PC-9 (cell line): Measurements from ENCODE around the gene LRFN5. TPM values are rescaled to one million over a fixed set of nuclear protein-coding genes. Genes with fewer than 3 reads are reported as not detected.
"Not testable (repeated sequence)": the region's sequence is repeated elsewhere in the genome, so short reads cannot be mapped to it uniquely, and the experiment has no call there.

Experiments
- BruUV-seq: library from RNA; stranded (reverse); fragments of 400-500 nt; replicated peaks from 2 replicates; lab custom pipeline; 2021; lab: Mats Ljungman, UMichigan
- CTCF ChIA-PET: fragments of 300-600 bp; sonication (Branson Sonifier 250); formaldehyde crosslinking; loops from one replicate; lab custom pipeline; 2022; ENCODE audit warnings: antibody characterized with exemption; lab: Charles Lee
- POLR2A ChIA-PET: fragments of 300-600 bp; sonication (Branson Sonifier 250); formaldehyde crosslinking; loops from one replicate; lab custom pipeline; 2022; ENCODE audit warnings: antibody characterized with exemption; ENCODE audit not compliant: unreplicated experiment; lab: Charles Lee
- DNase-seq, 2 experiments: peaks; one replicate each; pipeline versions ENCODE4 v3.0.0 to v3.0.0-alpha.2; 2015 to 2022; ENCODE audit warnings: mixed read lengths in 1 of 2
- H2AFZ ChIP-seq: fragments of 200-600 bp; sonication (generic); 2 replicates; pipeline ENCODE4 v1.8.1; 2017; ENCODE audit warnings: antibody characterized with exemption
- H3F3A ChIP-seq: fragments of 200-600 bp; sonication (generic); 2 replicates; pipeline ENCODE4 v1.8.1; 2017; ENCODE audit warnings: antibody characterized with exemption, mild to moderate bottlenecking, low read depth; ENCODE audit not compliant: insufficient read depth
- H3K27ac ChIP-seq: fragments of 200-600 bp; sonication (generic); 2 replicates; pipeline ENCODE4 v1.6.1; 2016; ENCODE audit warnings: mixed run types
- H3K27me3 ChIP-seq: fragments of 200-600 bp; sonication (generic); 2 replicates; pipeline ENCODE4 v1.6.1; 2016; ENCODE audit warnings: low read depth, mixed run types; ENCODE audit not compliant: insufficient read depth
- H3K36me3 ChIP-seq: fragments of 200-600 bp; sonication (generic); 2 replicates; pipeline ENCODE4 v1.6.1; 2016; ENCODE audit warnings: low read depth, mixed run types
- H3K4me1 ChIP-seq: fragments of 200-600 bp; sonication (generic); replicated peaks from 2 replicates; pipeline ENCODE4 v1.6.1; 2016; ENCODE audit warnings: mixed run types; ENCODE audit not compliant: insufficient read depth
- H3K4me2 ChIP-seq: fragments of 200-600 bp; sonication (generic); 2 replicates; pipeline ENCODE4 v1.6.1; 2017; ENCODE audit warnings: mixed run types
- H3K4me3 ChIP-seq: fragments of 200-600 bp; sonication (generic); 2 replicates; pipeline ENCODE4 v1.6.1; 2016; ENCODE audit warnings: mixed run types
- H3K79me2 ChIP-seq: fragments of 200-600 bp; sonication (generic); 2 replicates; pipeline ENCODE4 v1.6.1; 2017; ENCODE audit warnings: low read depth, mixed run types
- H3K9me2 ChIP-seq: fragments of 200-600 bp; sonication (generic); 2 replicates; pipeline ENCODE4 v1.8.1; 2017; ENCODE audit warnings: mild to moderate bottlenecking; ENCODE audit not compliant: insufficient read depth
- H3K9me3 ChIP-seq: fragments of 200-600 bp; sonication (generic); 2 replicates; pipeline ENCODE4 v1.8.1; 2016; ENCODE audit warnings: low read depth; ENCODE audit not compliant: insufficient read depth
- H4K20me1 ChIP-seq: fragments of 200-600 bp; sonication (generic); 2 replicates; pipeline ENCODE4 v1.8.1; 2017; ENCODE audit not compliant: insufficient read depth
- EZH2 ChIP-seq: fragments of 200-600 bp; sonication (generic); IDR thresholded peaks from 2 replicates; pipeline ENCODE4 v1.8.0; 2017; ENCODE audit warnings: antibody characterized with exemption, low read depth
- intact Hi-C: fragments of 100-400 bp; cut with micrococcal nuclease; formaldehyde crosslinking; loops from one replicate; pipeline ENCODE4 v1.10.0; 2022; ENCODE audit not compliant: unreplicated experiment
- total RNA-seq: library from RNA; stranded (reverse); gene quantifications from 2 replicates; pipeline ENCODE4 v1.2.3, GENCODE V29; 2021
- TF ChIP-seq, protein P1 (sequence below): fragments of 200-600 bp; sonication (generic); conservative IDR thresholded peaks from 2 replicates; pipeline ENCODE4 v1.6.1; 2017; ENCODE audit warnings: mixed run types, antibody characterized with exemption, mild to moderate bottlenecking, moderate library complexity

Gene LRFN5
- total RNA-seq, 1 experiment from 2014 or later, result not detected

DNA sequence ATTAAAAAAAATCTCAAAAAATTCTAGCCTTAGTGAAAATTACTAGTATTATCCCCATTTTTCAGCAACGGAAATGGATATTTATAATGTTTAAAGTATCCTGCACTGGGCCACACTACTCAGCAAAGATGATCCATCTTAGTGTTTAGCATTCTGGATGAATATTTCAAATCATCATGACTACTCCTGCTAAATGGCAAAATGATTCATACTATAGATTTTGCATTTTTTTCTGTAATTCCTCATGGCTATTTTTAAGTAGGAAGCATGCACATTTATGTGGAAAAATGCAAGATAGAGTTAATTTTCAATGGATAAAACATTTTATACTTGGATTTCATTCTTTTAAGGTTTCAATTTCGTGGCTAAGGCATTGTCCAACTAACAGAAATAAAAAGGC is 59.6 kb downstream of the LRFN5 start:
- H3K4me2 ChIP-seq, result no peak overlapping the region
- CTCF ChIA-PET, result no interaction called here
- no peak overlapping the region for H3K4me3 ChIP-seq
- POLR2A ChIA-PET, result no interaction called here
- H4K20me1 ChIP-seq, result no peaks in the 10 kb centered on the region
- no peaks in the 10 kb centered on the region for H3K9me2 ChIP-seq
- H3K79me2 ChIP-seq, result no peaks in the 10 kb centered on the region
- intact Hi-C loops, result no loop called here
- H3K9me3 ChIP-seq, result no peaks in the 10 kb centered on the region
- no peak overlapping the region for H3K27ac ChIP-seq
- H3F3A ChIP-seq, result no peaks in the 10 kb centered on the region
- no peaks in the 10 kb centered on the region for H3K27me3 ChIP-seq
- H3K4me1 ChIP-seq, result no peaks in the 10 kb centered on the region
- H2AFZ ChIP-seq, result no peak overlapping the region
- BruUV-seq, result no TSS peak
- no peaks in the 10 kb centered on the region for H3K36me3 ChIP-seq
- no peak for DNase-seq
- TF ChIP-seq, protein P1, sequence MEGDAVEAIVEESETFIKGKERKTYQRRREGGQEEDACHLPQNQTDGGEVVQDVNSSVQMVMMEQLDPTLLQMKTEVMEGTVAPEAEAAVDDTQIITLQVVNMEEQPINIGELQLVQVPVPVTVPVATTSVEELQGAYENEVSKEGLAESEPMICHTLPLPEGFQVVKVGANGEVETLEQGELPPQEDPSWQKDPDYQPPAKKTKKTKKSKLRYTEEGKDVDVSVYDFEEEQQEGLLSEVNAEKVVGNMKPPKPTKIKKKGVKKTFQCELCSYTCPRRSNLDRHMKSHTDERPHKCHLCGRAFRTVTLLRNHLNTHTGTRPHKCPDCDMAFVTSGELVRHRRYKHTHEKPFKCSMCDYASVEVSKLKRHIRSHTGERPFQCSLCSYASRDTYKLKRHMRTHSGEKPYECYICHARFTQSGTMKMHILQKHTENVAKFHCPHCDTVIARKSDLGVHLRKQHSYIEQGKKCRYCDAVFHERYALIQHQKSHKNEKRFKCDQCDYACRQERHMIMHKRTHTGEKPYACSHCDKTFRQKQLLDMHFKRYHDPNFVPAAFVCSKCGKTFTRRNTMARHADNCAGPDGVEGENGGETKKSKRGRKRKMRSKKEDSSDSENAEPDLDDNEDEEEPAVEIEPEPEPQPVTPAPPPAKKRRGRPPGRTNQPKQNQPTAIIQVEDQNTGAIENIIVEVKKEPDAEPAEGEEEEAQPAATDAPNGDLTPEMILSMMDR, result no peak
- TF ChIP-seq EZH2, result no peak

DNA sequence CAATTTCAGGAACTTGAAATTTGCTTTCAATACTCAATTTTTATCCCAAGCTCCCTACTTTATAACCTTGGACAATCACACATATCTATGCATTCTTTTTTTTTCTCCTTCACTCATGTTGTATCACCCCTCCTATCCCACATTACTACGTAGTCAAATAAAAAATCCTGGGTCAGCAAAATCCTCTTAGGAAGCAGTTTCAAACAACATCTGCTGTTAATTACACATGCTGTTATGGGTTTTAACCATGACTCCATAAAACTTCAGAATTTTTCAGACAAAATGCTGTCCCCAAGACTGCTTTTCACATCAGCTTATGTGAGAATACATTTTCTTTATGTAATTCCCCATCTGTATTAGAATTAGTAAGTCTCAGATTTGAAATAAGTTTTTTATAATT is 61.7 kb downstream of the LRFN5 start:
- intact Hi-C loops, result no loop called here
- H3K27me3 ChIP-seq, result no peaks in the 10 kb centered on the region
- H3K4me3 ChIP-seq, result no peak overlapping the region
- DNase-seq, result no peak
- H3K4me1 ChIP-seq, result no peaks in the 10 kb centered on the region
- CTCF ChIA-PET, result no interaction called here
- POLR2A ChIA-PET, result no interaction called here
- H3K9me3 ChIP-seq, result no peaks in the 10 kb centered on the region
- H3K27ac ChIP-seq, result no peak overlapping the region
- H3K79me2 ChIP-seq, result no peaks in the 10 kb centered on the region
- H3K9me2 ChIP-seq, result no peaks in the 10 kb centered on the region
- no peaks in the 10 kb centered on the region; the same call in 1 of the 2 replicates for H3F3A ChIP-seq
- no peaks in the 10 kb centered on the region for H4K20me1 ChIP-seq
- BruUV-seq, result no TSS peak
- TF ChIP-seq EZH2, result no peak
- TF ChIP-seq, protein P1, result no peak
- H3K36me3 ChIP-seq, result no peaks in the 10 kb centered on the region
- H3K4me2 ChIP-seq, result no peak overlapping the region
- H2AFZ ChIP-seq, result no peak overlapping the region

DNA sequence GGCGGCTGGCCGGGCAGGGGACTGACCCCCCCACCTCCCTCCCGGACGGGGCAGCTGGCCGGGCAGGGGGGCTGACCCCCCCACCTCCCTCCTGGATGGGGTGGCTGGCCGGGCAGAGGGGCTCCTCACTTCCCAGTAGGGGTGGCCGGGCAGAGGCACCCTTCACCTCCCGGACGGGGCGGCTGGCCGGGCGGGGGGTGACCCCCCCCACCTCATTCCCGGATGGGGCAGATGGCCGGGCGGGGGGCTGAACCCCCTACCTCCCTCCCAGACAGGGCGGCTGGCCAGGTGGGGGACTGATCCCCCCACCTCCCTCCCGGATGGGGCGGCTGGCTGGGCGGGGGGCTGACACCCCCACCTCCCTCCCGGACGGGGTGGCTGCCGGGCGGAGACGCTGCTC is 66.9 kb downstream of the LRFN5 start:
- intact Hi-C loops, H4K20me1 ChIP-seq, H3K4me2 ChIP-seq, H3K4me1 ChIP-seq, H3K9me2 ChIP-seq, H3K27me3 ChIP-seq, DNase-seq, H3K4me3 ChIP-seq, H2AFZ ChIP-seq, H3F3A ChIP-seq, H3K36me3 ChIP-seq, CTCF ChIA-PET, POLR2A ChIA-PET, H3K9me3 ChIP-seq, BruUV-seq, H3K27ac ChIP-seq, H3K79me2 ChIP-seq: not testable (repeated sequence)

DNA sequence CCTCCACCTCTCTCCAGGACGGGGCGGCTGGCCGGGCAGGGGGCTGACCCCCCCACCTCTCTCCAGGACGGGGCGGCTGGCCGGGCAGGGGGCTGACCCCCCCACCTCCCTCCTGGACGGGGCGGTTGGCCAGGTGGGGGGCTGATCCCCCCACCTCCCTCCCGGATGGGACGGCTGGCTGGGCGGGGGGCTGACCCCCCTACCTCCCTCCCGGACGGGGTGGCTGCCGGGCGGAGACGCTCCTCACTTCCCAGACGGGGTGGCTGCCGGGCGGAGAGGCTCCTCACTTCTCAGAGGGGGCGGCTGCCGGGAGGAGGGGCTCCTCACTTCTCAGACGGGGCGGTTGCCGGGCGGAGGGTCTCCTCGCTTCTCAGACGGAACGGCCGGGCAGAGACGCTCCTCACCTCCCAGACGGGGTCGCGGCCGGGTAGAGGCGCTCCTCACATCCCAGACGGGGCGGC is 67.9 kb downstream of the LRFN5 start:
- H3K79me2 ChIP-seq, H2AFZ ChIP-seq, intact Hi-C loops, H3K4me3 ChIP-seq, POLR2A ChIA-PET, H3K4me2 ChIP-seq, H3K27ac ChIP-seq, H3K27me3 ChIP-seq, DNase-seq, H3K36me3 ChIP-seq, H3F3A ChIP-seq, H4K20me1 ChIP-seq, H3K4me1 ChIP-seq, CTCF ChIA-PET, H3K9me3 ChIP-seq, BruUV-seq, H3K9me2 ChIP-seq: not testable (repeated sequence)
